ENCODE data around the gene CHDH.

- no peak for TF ChIP-seq CTCF (IDR thresholded peaks at IDR 0.05)
- TF ChIP-seq POLR2A (IDR thresholded peaks at IDR 0.05), result no peak
Observed at GRCh38 chr3:53817809-53818208, 28.4 kb downstream of the CHDH start.

All from right lobe of liver (tissue), 4 donors.